A549 (cell line): ENCODE measurements around the gene CYSRT1. TPM values are rescaled to one million over a fixed set of nuclear protein-coding genes. Genes with fewer than 3 reads are reported as not detected.

ENCODE experiments used
- ATAC-seq, 2 experiments: fragments of 200-7000 bp in 1 of 2; fragments of >200 bp in 1 of 2; cut with Nextera tagmentation in 1 of 2; cut with Tn5 transposase in 1 of 2; 3 replicates each; pipeline versions ENCODE4 v1.8.0 to v1.9.1; 2018 to 2020; ENCODE audit warnings: mild to moderate bottlenecking in 1 of 2, moderate library complexity in 1 of 2
- CTCF ChIA-PET: fragments of 300-600 bp; sonication (Branson Sonifier 250); formaldehyde crosslinking; extraction: SDS; loops from one replicate; lab custom pipeline; 2021; ENCODE audit warnings: antibody characterized with exemption, inconsistent platforms; lab: Yijun Ruan, JAX
- POLR2A ChIA-PET: fragments of 350-600 bp; formaldehyde crosslinking; extraction: SDS; loops from one replicate; lab custom pipeline; 2021; ENCODE audit warnings: antibody characterized with exemption, inconsistent platforms; lab: Yijun Ruan, JAX
- DNase-seq, 2 experiments: peaks; one replicate each; pipeline versions ENCODE4 v3.0.0 to v3.0.0-alpha.2; 2011 to 2016; ENCODE audit warnings: low read depth in 1 of 2, low spot score in 1 of 2
- FAIRE-seq: peaks from 2 replicates; lab custom pipeline; 2011; peaks lifted over from hg19 to GRCh38; lab: Jason Lieb, UNC
- H3K27ac ChIP-seq, 2 experiments: fragments of >200 bp; sonication (Bioruptor Twin); formaldehyde crosslinking; 3 replicates each; pipeline ENCODE4 v1.5.1; 2016 to 2017
- H3K4me1 ChIP-seq: fragments of >200 bp; sonication (Bioruptor Twin); formaldehyde crosslinking; 3 replicates; pipeline ENCODE4 v1.6.1; 2016
- H3K4me2 ChIP-seq: fragments of >200 bp; sonication (Bioruptor Twin); formaldehyde crosslinking; 3 replicates; pipeline ENCODE4 v1.6.1; 2016
- H3K4me3 ChIP-seq: fragments of >200 bp; sonication (Bioruptor Twin); formaldehyde crosslinking; 3 replicates; pipeline ENCODE4 v1.5.1; 2016
- H3K9me3 ChIP-seq: fragments of >200 bp; sonication (Bioruptor Twin); formaldehyde crosslinking; 3 replicates; pipeline ENCODE4 v1.6.1; 2016
- ATOH8 ChIP-seq: fragments of 250-450 bp; sonication (Bioruptor Pico); IDR thresholded peaks from 2 replicates; pipeline ENCODE4 v1.5.0; 2020; ENCODE audit warnings: low read depth, mild to moderate bottlenecking, moderate library complexity
- CBX8 ChIP-seq: fragments of 200-600 bp; sonication (generic); IDR thresholded peaks from 2 replicates; pipeline ENCODE4 v1.6.1; 2016
- CEBPB ChIP-seq, 2 experiments: fragments of >200 bp in 1 of 2; sonication (Bioruptor Twin) in 1 of 2; formaldehyde crosslinking in 1 of 2; IDR thresholded peaks; 2 replicates each; pipeline ENCODE4 v1.6.1; 2012 to 2016
- EP300 ChIP-seq, 2 experiments: fragments of >200 bp; sonication (Bioruptor Twin); formaldehyde crosslinking; IDR thresholded peaks; 2 replicates in 1 of 2; 3 replicates in 1 of 2; pipeline ENCODE4 v1.6.1; 2016 to 2017
- FOSL2 ChIP-seq, 2 experiments: fragments of 450-650 bp in 1 of 2; fragments of >200 bp in 1 of 2; sonication (Bioruptor Twin) in 1 of 2; formaldehyde crosslinking; IDR thresholded peaks; 2 replicates each; pipeline versions ENCODE4 v1.5.0 to v1.6.1; 2016 to 2020; ENCODE audit warnings: mild to moderate bottlenecking in 1 of 2, moderate library complexity in 1 of 2
- GATA3 ChIP-seq: IDR thresholded peaks from 2 replicates; pipeline ENCODE4 v1.6.1; 2012; ENCODE audit warnings: borderline replicate concordance
- HEYL ChIP-seq: fragments of 250-450 bp; sonication (Bioruptor Pico); IDR thresholded peaks from 2 replicates; pipeline ENCODE4 v1.8.0; 2021; ENCODE audit warnings: mild to moderate bottlenecking, moderate library complexity
- HOXA7 ChIP-seq: fragments of 250-450 bp; sonication (Bioruptor Pico); IDR thresholded peaks from 2 replicates; pipeline ENCODE4 v1.5.0; 2020; ENCODE audit warnings: mild to moderate bottlenecking, moderate library complexity
- JUN ChIP-seq, 2 experiments: fragments of >200 bp; sonication (Bioruptor Twin); formaldehyde crosslinking; IDR thresholded peaks; 2 replicates in 1 of 2; 3 replicates in 1 of 2; pipeline ENCODE4 v1.6.1; 2016 to 2017
- KDM1A ChIP-seq: fragments of 200-600 bp; sonication (generic); IDR thresholded peaks from 2 replicates; pipeline ENCODE4 v1.6.1; 2016; ENCODE audit warnings: low read depth, mild to moderate bottlenecking
- KDM5A ChIP-seq: fragments of 200-600 bp; sonication (generic); IDR thresholded peaks from 2 replicates; pipeline ENCODE4 v1.6.1; 2016; ENCODE audit warnings: antibody characterized with exemption, mild to moderate bottlenecking
- MAFK ChIP-seq: fragments of 450-650 bp; IDR thresholded peaks from 2 replicates; pipeline ENCODE4 v1.6.1; 2014; ENCODE audit not compliant: partially characterized antibody
- MAX ChIP-seq: IDR thresholded peaks from 2 replicates; pipeline ENCODE4 v1.6.1; 2012
- NPAS2 ChIP-seq: fragments of 250-450 bp; sonication (Bioruptor Pico); IDR thresholded peaks from 2 replicates; pipeline ENCODE4 v1.8.0; 2022; ENCODE audit warnings: mild to moderate bottlenecking, moderate library complexity, borderline replicate concordance
- NR3C1 ChIP-seq: fragments of >200 bp; sonication (Bioruptor Twin); formaldehyde crosslinking; IDR thresholded peaks from 3 replicates; pipeline ENCODE4 v1.6.1; 2017
- PHF8 ChIP-seq: fragments of 200-600 bp; sonication (generic); IDR thresholded peaks from 2 replicates; pipeline ENCODE4 v1.6.1; 2016; ENCODE audit warnings: low read depth, mild to moderate bottlenecking, antibody characterized with exemption, moderate library complexity, borderline replicate concordance
- POLR2A ChIP-seq: IDR thresholded peaks from 2 replicates; pipeline ENCODE4 v1.6.1; 2012; ENCODE audit warnings: mild to moderate bottlenecking, low read length
- SREBF2 ChIP-seq: fragments of 450-650 bp; IDR thresholded peaks from 2 replicates; pipeline ENCODE4 v1.6.1; 2014; ENCODE audit warnings: mild to moderate bottlenecking, moderate library complexity
- ZC3H11A ChIP-seq: fragments of 450-650 bp; IDR thresholded peaks from 2 replicates; pipeline ENCODE4 v1.6.1; 2014; ENCODE audit warnings: antibody characterized with exemption, mild to moderate bottlenecking
- ZFP36 ChIP-seq: fragments of 450-650 bp; IDR thresholded peaks from 2 replicates; pipeline ENCODE4 v1.6.1; 2014; ENCODE audit warnings: borderline replicate concordance; ENCODE audit not compliant: partially characterized antibody
- WGBS: methylation state at CpG from one replicate; pipeline ENCODE4 v1.1.6; 2017; ENCODE audit errors: missing lambda C conversion rate; 5-methylcytosine and 5-hydroxymethylcytosine counted together
- polyA plus RNA-seq, 4 experiments: library from polyadenylated mRNA; depleted of rRNA in 3 of 4; stranded (reverse); fragments of >200 nt; fragmentation: RNase III in 1 of 4; extraction: RNeasy Plus Mini Kit Qiagen cat#74134 plus additional on column Dnase treatment in 1 of 4; gene quantifications; 2 replicates in 3 of 4; 3 replicates in 1 of 4; pipeline ENCODE4 v1.2.3, GENCODE V29; 2011 to 2017

Gene CYSRT1
- polyA plus RNA-seq, 2 of the 4 experiments (the other 2 are of a cell fraction): 0.30 to 0.81 TPM

GRCh38 chr9:137182836-137183235, 42.1 kb upstream of the CYSRT1 start:
- POLR2A ChIA-PET: no interaction called here
- FAIRE-seq (no peak), DNase-seq (no peak), ATAC-seq (no peak)
- Histone ChIP-seq H3K4me2 (no peak overlapping the region), H3K4me3 (no peak overlapping the region), H3K9me3 (no peaks in the 10 kb centered on the region), H3K27ac (no peak overlapping the region), H3K4me1 (peaks cover 11% of the 10 kb centered on the region)
- CTCF ChIA-PET: interaction anchor here (0.8 to 1.7 kb wide), 7 partner anchors 8 to 115 kb away, joined by 3 to 7 read pairs (median 3); partner anchors contain the start of genes RNF224 and TMEM210
- WGBS: 95% methylated on average over 12 of the region's 17 CpGs
- TF ChIP-seq CBX8: no peak
- no peak for TF ChIP-seq HEYL
- no peak for TF ChIP-seq PHF8
- TF ChIP-seq KDM1A: no peak
- TF ChIP-seq MAX: no peak
- TF ChIP-seq ZC3H11A: no peak
- TF ChIP-seq GATA3: no peak
- no peak for TF ChIP-seq SREBF2
- TF ChIP-seq HOXA7 (CRISPR knock-in tag): no peak
- TF ChIP-seq NR3C1: no peak
- no peak for TF ChIP-seq ATOH8 (CRISPR knock-in tag)
- TF ChIP-seq CEBPB (IDR thresholded peaks at IDR 0.05): no peak
- TF ChIP-seq EP300 (IDR thresholded peaks at IDR 0.05): no peak
- TF ChIP-seq POLR2A: no peak
- no peak for TF ChIP-seq JUN (IDR thresholded peaks at IDR 0.05)
- TF ChIP-seq KDM5A: no peak
- no peak for TF ChIP-seq ZFP36
- no peak for TF ChIP-seq MAFK

- ChIA-PET POLR2A (interaction anchor here (1.2 kb wide), 1 partner anchor 17 kb away, joined by 3 read pairs; the partner anchor contains the start of gene TPRN), CTCF (interaction anchor here (1.0 to 1.4 kb wide), 3 partner anchors 16 to 116 kb away, joined by 3 to 7 read pairs (median 3); partner anchors contain the start of gene RNF224)
- WGBS: 95% methylated on average over 23 of the region's 27 CpGs
- no peaks in the 10 kb centered on the region for H3K9me3 ChIP-seq
- H3K4me3 ChIP-seq: no peak overlapping the region
- FAIRE-seq: no peak
- ATAC-seq: no peak
- DNase-seq: no peak
- peaks cover 11% of the 10 kb centered on the region for H3K4me1 ChIP-seq
- no peak overlapping the region for H3K27ac ChIP-seq
- TF ChIP-seq ZFP36 (no peak), FOSL2 (IDR thresholded peaks at IDR 0.05) (no peak), FOSL2 (CRISPR knock-in tag; IDR thresholded peaks at IDR 0.05) (no peak)
- TF ChIP-seq, all 56 proteins: peak for 0
- H3K4me2 ChIP-seq: no peak overlapping the region
Measured at GRCh38 chr9:137183980-137184595, 40.9 kb upstream of the CYSRT1 start.

- POLR2A ChIA-PET: interaction anchor here (1.2 to 2.0 kb wide), 2 partner anchors 16 to 56 kb away, joined by 3 to 4 read pairs; partner anchors contain the start of gene TPRN
- no peak overlapping the region for H3K4me2 ChIP-seq
- no peak for FAIRE-seq
Measured at GRCh38 chr9:137184881-137185660, 39.9 kb upstream of the CYSRT1 start.

More at GRCh38 chr9:137184881-137185660, 39.9 kb upstream of the CYSRT1 start:
- CTCF ChIA-PET: interaction anchor here (11.5 kb wide), 1 partner anchor 11 kb away, joined by 156 read pairs; the partner anchor contains the start of genes LRRC26 and TMEM210
- Histone ChIP-seq H3K9me3 (no peaks in the 10 kb centered on the region), H3K4me3 (no peak overlapping the region), H3K27ac (no peak overlapping the region), H3K4me1 (peaks cover 19% of the 10 kb centered on the region)
- WGBS: 94% methylated on average over 46 of the region's 48 CpGs
- no peak for TF ChIP-seq NPAS2 (CRISPR knock-in tag)
- no peak for TF ChIP-seq HEYL
- DNase-seq: no peak
- no peak for ATAC-seq
